Measurements from ENCODE around the gene S100A7.

GRCh38 chr1:153430561-153430960, 29.9 kb downstream of the S100A7 start:
- TF ChIP-seq EZH2 (IDR thresholded peaks at IDR 0.05) (no peak), CTCF (IDR thresholded peaks at IDR 0.05) (no peak)

All from neural progenitor cell (in vitro differentiated cells).